Measurements from ENCODE around the gene ADARB1. TPM values are rescaled to one million over a fixed set of nuclear protein-coding genes. Genes with fewer than 3 reads are reported as not detected.

The ADARB1 gene
- total and polyA plus RNA-seq, 3 experiments from 2014 or later = 11.8 to 29.5 (median 28.9) TPM

GRCh38 chr21:45255381-45256020, 181.1 kb downstream of the ADARB1 start:
- Histone ChIP-seq H3K4me3 (ENCODE audit: low read length) (no peak overlapping the region), H3K36me3 (ENCODE audit: insufficient read depth, low read length) (no peaks in the 10 kb centered on the region), H3K27ac (ENCODE audit: low read depth, low read length) (no peak overlapping the region), H3K9me3 (ENCODE audit: low read length) (no peaks in the 10 kb centered on the region), H3K27me3 (ENCODE audit: insufficient read depth, low read length, poor library complexity, severe bottlenecking) (peaks cover 5% of the 10 kb centered on the region), H3K4me1 (ENCODE audit: insufficient read depth, low read length) (peaks cover 22% of the 10 kb centered on the region)
- Mint-ChIP-seq H3K9me3 (no peaks in the 10 kb centered on the region), H3K4me1 (peaks cover 7 to 32% (median 20%) of the 10 kb centered on the region in 3 donors), H3K4me3 (peak overlapping the region in 5 of 7 donors; percentile 53 to 82 (median 63)), H3K27me3 (peaks cover 4% of the 10 kb centered on the region in 2 donors), H3K36me3 (no peaks in the 10 kb centered on the region), H3K27ac (peak overlapping the region in 3 of 8 donors; percentile 36 to 96 (median 70))
- POLR2A ChIA-PET = no interaction called here
- DNase-seq = peak in 3 of 5 donors; percentile 28 to 64 (median 49)
- CTCF ChIA-PET = no interaction called here

DNA sequence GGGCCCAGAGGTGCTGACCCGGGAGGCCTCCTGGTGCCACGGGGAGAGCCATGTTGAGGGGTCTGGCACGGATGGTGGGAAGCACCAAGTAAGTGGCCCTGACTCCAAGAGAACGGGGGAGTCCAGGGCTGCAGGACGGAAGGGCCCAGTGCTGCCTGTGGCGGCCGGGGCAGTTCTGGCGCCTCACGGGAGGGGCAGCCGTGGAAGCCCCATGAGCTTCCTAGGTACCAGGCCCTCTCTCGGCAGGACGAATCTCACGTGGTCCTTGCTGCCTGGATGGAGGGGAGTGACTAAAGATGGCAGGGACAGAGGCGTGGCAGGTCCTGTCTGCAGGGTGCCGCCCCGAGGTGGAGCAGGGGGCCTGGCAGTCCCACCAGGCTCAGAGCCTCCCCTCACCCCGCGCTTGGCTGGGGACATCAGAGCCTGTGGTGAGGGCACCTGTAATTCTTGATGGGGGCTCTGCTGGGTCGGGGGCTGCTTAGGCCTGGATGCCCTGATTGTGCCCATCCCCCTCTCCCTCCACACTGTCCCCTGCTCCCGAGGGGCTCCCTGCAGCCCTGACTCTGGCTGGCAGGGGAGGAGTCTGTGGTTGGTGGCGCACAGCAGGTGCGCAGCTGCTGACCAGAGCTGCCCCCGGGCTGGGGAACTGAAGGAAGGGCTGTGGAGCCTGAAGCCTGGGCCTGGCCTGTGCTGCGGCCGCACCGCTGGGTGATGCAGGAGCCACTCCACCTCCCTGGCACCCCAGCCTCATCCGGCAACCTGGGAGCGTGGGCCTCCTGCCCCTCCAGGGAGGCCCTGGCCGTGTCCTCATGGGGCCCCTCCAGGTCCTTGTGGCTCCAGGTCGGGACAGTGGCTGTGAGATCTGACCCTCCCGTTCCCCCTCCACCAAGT, 181.9 kb downstream of the ADARB1 start:
- no peak for DNase-seq
- H3K36me3 ChIP-seq (ENCODE audit: insufficient read depth, low read length) = no peaks in the 10 kb centered on the region
- H3K4me1 ChIP-seq (ENCODE audit: insufficient read depth, low read length) = peaks cover 22% of the 10 kb centered on the region
- ChIA-PET CTCF (interaction anchor here (1.2 kb wide), 1 partner anchor 118 kb away, joined by 3 read pairs; no protein-coding TSS in a partner anchor), POLR2A (interaction anchor here (0.7 to 1.4 kb wide), 2 partner anchors 28 to 53 kb away, joined by 4 to 5 read pairs; no protein-coding TSS in a partner anchor)
- H3K4me3 Mint-ChIP-seq = peak overlapping the region in 4 of 7 donors; percentile 46 to 82 (median 62)
- H3K27me3 Mint-ChIP-seq = peaks cover 4% of the 10 kb centered on the region in 2 donors
- H3K9me3 Mint-ChIP-seq = no peaks in the 10 kb centered on the region
- no peak overlapping the region for H3K4me3 ChIP-seq (ENCODE audit: low read length)
- peak overlapping the region in 3 of 8 donors; percentile 11 to 83 (median 70) for H3K27ac Mint-ChIP-seq
- no peaks in the 10 kb centered on the region for H3K36me3 Mint-ChIP-seq
- H3K27ac ChIP-seq (ENCODE audit: low read depth, low read length) = no peak overlapping the region
- peaks cover 5% of the 10 kb centered on the region for H3K27me3 ChIP-seq (ENCODE audit: insufficient read depth, low read length, poor library complexity, severe bottlenecking)
- H3K9me3 ChIP-seq (ENCODE audit: low read length) = no peaks in the 10 kb centered on the region
- peaks cover 7 to 32% (median 20%) of the 10 kb centered on the region in 3 donors for H3K4me1 Mint-ChIP-seq

DNA sequence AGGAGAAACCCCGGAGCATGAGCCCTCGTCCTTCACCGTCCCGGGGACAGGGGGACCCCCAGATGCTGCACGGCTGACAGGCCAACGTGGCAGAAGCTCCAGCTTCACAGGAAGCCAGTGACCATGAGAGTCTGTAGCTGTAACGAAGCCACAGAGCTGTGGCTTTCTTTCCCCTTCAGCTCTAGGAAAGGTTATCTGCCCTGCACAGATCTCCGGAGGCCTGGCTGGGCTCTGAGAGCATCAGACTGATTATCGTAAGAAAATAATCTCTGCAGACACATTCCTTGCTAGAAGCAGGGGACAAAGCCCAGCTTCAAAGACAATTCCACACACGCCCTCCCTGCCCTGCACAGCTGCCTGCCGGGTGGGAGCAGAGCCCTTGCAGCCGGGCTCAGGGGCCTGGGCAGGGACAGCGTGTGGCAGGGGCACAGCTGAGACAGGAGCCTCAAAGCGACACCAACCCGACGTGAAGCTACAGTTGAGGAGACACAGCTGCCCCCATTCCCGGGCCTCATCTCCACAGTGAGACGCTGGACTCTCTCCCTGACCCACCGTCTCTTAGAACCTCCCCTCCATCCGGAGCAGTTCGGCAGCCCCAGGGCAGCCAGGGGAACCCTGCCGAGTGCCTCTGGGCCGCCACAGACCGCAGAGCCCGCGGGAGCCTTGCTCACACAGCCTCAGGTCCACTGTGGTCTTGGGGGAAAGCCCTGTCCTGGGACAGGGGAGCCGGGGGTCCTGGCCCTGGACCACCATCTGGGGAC, 182.7 kb downstream of the ADARB1 start:
- no peaks in the 10 kb centered on the region for H3K9me3 Mint-ChIP-seq
- no peak for DNase-seq
- H3K36me3 Mint-ChIP-seq = no peaks in the 10 kb centered on the region
- no peaks in the 10 kb centered on the region for H3K9me3 ChIP-seq (ENCODE audit: low read length)
- peaks cover 7 to 32% (median 20%) of the 10 kb centered on the region in 3 donors for H3K4me1 Mint-ChIP-seq
- no peak overlapping the region for H3K27ac ChIP-seq (ENCODE audit: low read depth, low read length)
- POLR2A ChIA-PET = interaction anchor here (0.7 to 1.4 kb wide), 2 partner anchors 29 to 54 kb away, joined by 4 to 5 read pairs; no protein-coding TSS in a partner anchor
- no peaks in the 10 kb centered on the region for H3K36me3 ChIP-seq (ENCODE audit: insufficient read depth, low read length)
- peaks cover 4% of the 10 kb centered on the region in 2 donors for H3K27me3 Mint-ChIP-seq
- H3K27me3 ChIP-seq (ENCODE audit: insufficient read depth, low read length, poor library complexity, severe bottlenecking) = peaks cover 5% of the 10 kb centered on the region
- peak overlapping the region in 3 of 7 donors; percentile 41 to 70 (median 56) for H3K4me3 Mint-ChIP-seq
- CTCF ChIA-PET = interaction anchor here (1.2 kb wide), 1 partner anchor 119 kb away, joined by 3 read pairs; no protein-coding TSS in a partner anchor
- peak overlapping the region in 3 of 8 donors; percentile 11 to 51 (median 29) for H3K27ac Mint-ChIP-seq
- no peak overlapping the region for H3K4me3 ChIP-seq (ENCODE audit: low read length)
- peaks cover 22% of the 10 kb centered on the region for H3K4me1 ChIP-seq (ENCODE audit: insufficient read depth, low read length)

DNA sequence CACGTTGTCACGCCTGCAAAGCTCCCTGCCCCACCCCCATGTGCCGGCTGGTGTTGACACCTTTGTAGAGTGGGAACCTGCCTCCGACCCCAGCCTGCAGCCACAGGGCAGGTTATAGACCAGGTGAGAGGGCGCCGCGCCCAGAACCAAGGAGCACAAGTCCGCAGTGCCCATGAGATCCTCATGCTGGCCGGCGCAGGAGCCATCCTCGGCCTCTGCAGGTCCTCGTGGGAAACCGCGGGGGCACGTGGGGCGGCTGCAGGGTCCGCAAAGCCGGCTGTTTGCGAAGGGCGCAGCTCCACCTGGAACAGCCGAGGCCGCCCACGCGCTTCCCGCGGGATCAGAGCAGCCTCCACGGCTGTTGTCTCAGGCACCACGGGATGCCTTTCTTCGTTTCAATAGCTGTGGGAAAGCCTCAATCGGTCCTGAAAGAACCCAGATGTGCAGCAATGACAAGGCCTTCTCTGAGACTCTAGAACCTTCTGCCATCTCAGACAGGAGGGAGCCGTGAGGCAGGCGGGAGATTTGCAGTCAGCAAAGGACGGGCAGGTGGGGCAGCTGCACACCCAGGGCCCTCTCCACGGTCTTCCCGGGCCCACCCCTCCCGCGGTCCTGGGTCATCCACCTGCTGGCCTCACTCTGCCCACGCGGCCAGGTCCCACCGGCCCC, 183.4 kb downstream of the ADARB1 start:
- Mint-ChIP-seq H3K4me3 (no peak overlapping the region), H3K27ac (no peak overlapping the region), H3K9me3 (no peaks in the 10 kb centered on the region), H3K27me3 (peaks cover 4% of the 10 kb centered on the region in 2 donors), H3K36me3 (no peaks in the 10 kb centered on the region), H3K4me1 (peaks cover 7 to 32% (median 20%) of the 10 kb centered on the region in 3 donors)
- H3K4me3 ChIP-seq (ENCODE audit: low read length) = no peak overlapping the region
- no peak for DNase-seq
- H3K36me3 ChIP-seq (ENCODE audit: insufficient read depth, low read length) = no peaks in the 10 kb centered on the region
- peaks cover 5% of the 10 kb centered on the region for H3K27me3 ChIP-seq (ENCODE audit: insufficient read depth, low read length, poor library complexity, severe bottlenecking)
- peaks cover 22% of the 10 kb centered on the region for H3K4me1 ChIP-seq (ENCODE audit: insufficient read depth, low read length)
- CTCF ChIA-PET = interaction anchor here (1.2 kb wide), 1 partner anchor 120 kb away, joined by 3 read pairs; no protein-coding TSS in a partner anchor
- no peak overlapping the region for H3K27ac ChIP-seq (ENCODE audit: low read depth, low read length)
- H3K9me3 ChIP-seq (ENCODE audit: low read length) = no peaks in the 10 kb centered on the region
- POLR2A ChIA-PET = interaction anchor here (0.5 kb wide), 1 partner anchor 180 kb away, joined by 3 read pairs; no protein-coding TSS in a partner anchor

GRCh38 chr21:45258466-45258865, 184.1 kb downstream of the ADARB1 start:
- Mint-ChIP-seq H3K9me3 (no peaks in the 10 kb centered on the region), H3K36me3 (peaks cover 0 to 5% (median 0%) of the 10 kb centered on the region in 3 donors), H3K4me3 (no peak overlapping the region), H3K4me1 (peaks cover 7 to 32% (median 20%) of the 10 kb centered on the region in 3 donors), H3K27me3 (peaks cover 3 to 4% of the 10 kb centered on the region in 2 donors), H3K27ac (no peak overlapping the region)
- Histone ChIP-seq H3K9me3 (ENCODE audit: low read length) (no peaks in the 10 kb centered on the region), H3K36me3 (ENCODE audit: insufficient read depth, low read length) (peaks cover 2% of the 10 kb centered on the region), H3K27ac (ENCODE audit: low read depth, low read length) (no peak overlapping the region), H3K4me1 (ENCODE audit: insufficient read depth, low read length) (peaks cover 22% of the 10 kb centered on the region), H3K27me3 (ENCODE audit: insufficient read depth, low read length, poor library complexity, severe bottlenecking) (peaks cover 5% of the 10 kb centered on the region), H3K4me3 (ENCODE audit: low read length) (no peak overlapping the region)
- ChIA-PET POLR2A (interaction anchor here (0.5 kb wide), 1 partner anchor 181 kb away, joined by 3 read pairs; no protein-coding TSS in a partner anchor), CTCF (no interaction called here)
- DNase-seq = no peak

DNA sequence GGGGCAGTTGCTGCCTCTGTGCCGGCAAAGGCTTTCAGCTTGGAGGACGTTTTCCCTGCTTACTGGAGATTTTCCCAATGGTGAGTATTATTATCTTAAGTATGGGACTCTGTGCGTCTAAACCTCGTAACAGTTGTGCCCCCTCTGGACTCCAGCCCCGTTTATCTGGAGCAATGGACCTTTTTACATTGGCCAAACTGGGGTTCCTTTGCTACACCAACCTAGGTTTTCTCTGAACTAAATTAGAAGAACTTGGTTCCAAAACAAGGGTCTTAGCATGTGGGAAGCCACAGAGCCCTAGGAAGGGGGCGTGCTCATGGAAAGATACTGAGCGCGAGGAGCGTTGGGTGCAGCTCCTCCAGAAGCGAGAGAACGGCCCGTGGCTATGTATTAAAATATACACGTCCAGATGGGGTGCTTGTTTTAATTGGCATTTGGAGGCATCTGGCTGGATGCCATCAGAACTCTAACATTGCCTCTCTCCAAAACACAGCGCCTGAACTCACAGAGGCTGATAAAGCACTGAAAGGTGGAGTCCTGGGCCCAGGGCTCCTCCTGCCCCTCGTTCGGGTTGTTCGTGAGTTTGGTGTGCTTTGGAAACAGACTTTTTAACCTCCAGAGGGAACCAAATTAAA, 184.9 kb downstream of the ADARB1 start:
- Mint-ChIP-seq H3K36me3 (peaks cover 0 to 14% (median 3%) of the 10 kb centered on the region in 3 donors), H3K4me1 (peaks cover 7 to 31% (median 19%) of the 10 kb centered on the region in 3 donors), H3K4me3 (no peak overlapping the region), H3K27me3 (peaks cover 3 to 4% of the 10 kb centered on the region in 2 donors), H3K9me3 (no peaks in the 10 kb centered on the region), H3K27ac (no peak overlapping the region)
- no peak for DNase-seq
- no peaks in the 10 kb centered on the region for H3K9me3 ChIP-seq (ENCODE audit: low read length)
- ChIA-PET CTCF (no interaction called here), POLR2A (no interaction called here)
- H3K4me1 ChIP-seq (ENCODE audit: insufficient read depth, low read length) = peaks cover 22% of the 10 kb centered on the region
- no peak overlapping the region for H3K27ac ChIP-seq (ENCODE audit: low read depth, low read length)
- peaks cover 10% of the 10 kb centered on the region for H3K36me3 ChIP-seq (ENCODE audit: insufficient read depth, low read length)
- H3K27me3 ChIP-seq (ENCODE audit: insufficient read depth, low read length, poor library complexity, severe bottlenecking) = peaks cover 5% of the 10 kb centered on the region
- no peak overlapping the region for H3K4me3 ChIP-seq (ENCODE audit: low read length)

All from CD8-positive, alpha-beta memory T cell (primary cell).